ENCODE results near the gene PTPRE. TPM values are rescaled to one million over a fixed set of nuclear protein-coding genes. Genes with fewer than 3 reads are reported as not detected.

PTPRE gene
- total and polyA plus RNA-seq, 10 of the 15 experiments (the other 5 are each of a cell fraction or from before 2014, with no cell fraction given) = 2.9 to 7.6 (median 5.8) TPM

GRCh38 chr10:127883516-127883915, 23.4 kb upstream of the PTPRE start (continued):
- TF ChIP-seq ZNF592 (IDR thresholded peaks at IDR 0.05) (no peak), BMI1 (IDR thresholded peaks at IDR 0.05; ENCODE audit: borderline replicate concordance) (no peak), TCF7 (IDR thresholded peaks at IDR 0.05; ENCODE audit: borderline replicate concordance) (no peak), HDAC2 (IDR thresholded peaks at IDR 0.05) (no peak)

GRCh38 chr10:127884501-127884900, 22.4 kb upstream of the PTPRE start:
- 11% methylated on average over 5 of the region's 5 CpGs for WGBS (ENCODE audit: insufficient coverage, insufficient replicate concordance, low lambda C conversion rate, missing lambda C conversion rate)

More at GRCh38 chr10:127884501-127884900, 22.4 kb upstream of the PTPRE start:
- TF ChIP-seq MLLT1 (IDR thresholded peaks at IDR 0.05) (no peak), TCF12 (IDR thresholded peaks at IDR 0.05; ENCODE audit: low read depth, low read length) (no peak), POLR2AphosphoS2 (IDR thresholded peaks at IDR 0.05; ENCODE audit: low read depth, low read length) (no peak), ZNF384 (IDR thresholded peaks at IDR 0.05; ENCODE audit: borderline replicate concordance, low read depth, low read length) (no peak), MYC (IDR thresholded peaks at IDR 0.05; ENCODE audit: insufficient read depth, insufficient read length, insufficient replicate concordance, low read length, severe bottlenecking) (no peak), E2F8 (IDR thresholded peaks at IDR 0.05; ENCODE audit: low read depth, partially characterized antibody) (no peak), MYB (IDR thresholded peaks at IDR 0.05; ENCODE audit: borderline replicate concordance, low read depth, low read length) (no peak), CBX5 (IDR thresholded peaks at IDR 0.05; ENCODE audit: low read depth) (no peak)
- H3K4me2 ChIP-seq (ENCODE audit: control insufficient read depth, insufficient read depth) = no peak overlapping the region
- FAIRE-seq = no peak
- ChIA-PET POLR2A (no interaction called here), CTCF (no interaction called here), RAD21 (ENCODE audit: unreplicated experiment) (no interaction called here), SMC1A (ENCODE audit: uncharacterized antibody, unreplicated experiment) (no interaction called here)
- no peaks in the 10 kb centered on the region for H3K36me3 ChIP-seq (ENCODE audit: control insufficient read depth in 2 of 2, insufficient read depth in 2 of 2, low read length in 1 of 2)
- no peak overlapping the region for H3K9ac ChIP-seq (ENCODE audit: control insufficient read depth, insufficient read depth, low read length)
- no peaks in the 10 kb centered on the region; the same call in 1 of the 2 replicates for H4K20me1 ChIP-seq (ENCODE audit: control insufficient read depth, insufficient read depth)
- no peaks in the 10 kb centered on the region for H3K9me3 ChIP-seq (replicated peaks; ENCODE audit: control insufficient read depth, insufficient read depth, low read length)
- no peak for ATAC-seq
- no peaks in the 10 kb centered on the region for H3K4me1 ChIP-seq (ENCODE audit: control insufficient read depth, insufficient read depth, low read length)
- in situ Hi-C loops (cut with MboI) (no loop called here), intact Hi-C loops (cut with micrococcal nuclease; ENCODE audit: unreplicated experiment) (no loop called here)
- H2AFZ ChIP-seq (ENCODE audit: control insufficient read depth, low read depth, low read length) = no peak overlapping the region
- no peak for DNase-seq (ENCODE audit: low read depth, low spot score)
- no peaks in the 10 kb centered on the region for H3K79me2 ChIP-seq (ENCODE audit: control insufficient read depth, insufficient read depth, low read length)
- BruUV-seq (replicated peaks) = no TSS peak
- no peaks in the 10 kb centered on the region; a peak in 2 of 4 replicates for H3K27me3 ChIP-seq (replicated peaks in 1 of 2; ENCODE audit: control insufficient read depth in 2 of 2, insufficient read depth in 2 of 2, low read length in 1 of 2)
- no peak overlapping the region for H3K4me3 ChIP-seq
- H3K27ac ChIP-seq (ENCODE audit: control insufficient read depth, insufficient read depth) = no peak overlapping the region
